A673 (cell line): Measurements from ENCODE around the gene RASSF10.

Experiments used
- CTCF ChIP-seq: fragments of 300-800, 200-600 bp; sonication (generic); conservative IDR thresholded peaks from 2 replicates; pipeline ENCODE4 v1.5.1; 2017; ENCODE audit warnings: low read depth, mild to moderate bottlenecking, antibody characterized with exemption, low read length, moderate library complexity, mixed read lengths
- EZH2 ChIP-seq: fragments of 200-600 bp; sonication (generic); IDR thresholded peaks from 2 replicates; pipeline ENCODE4 v1.6.1; 2017; ENCODE audit warnings: borderline replicate concordance, low read depth, mild to moderate bottlenecking, mixed read lengths, antibody characterized with exemption, low read length; ENCODE audit not compliant: poor library complexity, severe bottlenecking

DNA sequence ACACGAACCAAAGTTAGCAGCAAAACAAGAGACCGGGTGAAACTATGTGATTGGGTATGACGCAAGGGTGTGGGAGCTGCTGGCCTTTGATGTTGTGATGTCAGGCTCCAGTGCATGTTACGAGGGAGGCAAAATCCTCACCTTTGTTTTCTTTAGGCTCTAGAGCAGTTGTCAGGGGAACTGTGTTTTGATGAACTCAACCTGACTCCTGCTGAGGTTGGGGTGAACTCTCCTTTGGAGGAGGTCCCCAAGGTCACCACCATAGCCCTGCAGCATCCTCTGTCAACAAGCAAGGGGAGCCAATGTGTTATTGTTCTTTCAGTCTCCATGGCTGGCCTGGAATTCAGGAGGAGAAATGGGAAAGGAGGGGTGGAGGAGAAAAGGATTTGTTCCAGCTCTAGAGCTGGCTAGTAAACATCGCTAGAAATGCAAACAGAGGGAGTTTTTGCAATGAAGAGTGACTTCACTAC is 33.8 kb downstream of the RASSF10 start:
- TF ChIP-seq CTCF = no peak
- TF ChIP-seq EZH2 = no peak
